IPS-18c (cell line): ENCODE results near the gene SGF29.
A peak's percentile ranks its signal among the peaks of the same experiment; 100 is the strongest.
"Not testable (repeated sequence)": the region's sequence is repeated elsewhere in the genome, so short reads cannot be mapped to it uniquely, and the experiment has no call there.

Source experiments
- H3K4me3 ChIP-seq: 2 replicates; pipeline ENCODE4 v1.7.0; 2013; ENCODE audit warnings: low read depth, mild to moderate bottlenecking, low read length, moderate library complexity; ENCODE audit not compliant: insufficient read depth
- H3K9me3 ChIP-seq: one replicate; pipeline ENCODE4 v1.6.1; 2013; ENCODE audit warnings: mild to moderate bottlenecking, low read length, moderate library complexity; ENCODE audit not compliant: control insufficient read depth, insufficient read depth

SGF29 gene

GRCh38 chr16:28553776-28554633 is at the start of gene SGF29:
TSS of gene SGF29 (plus strand) at chr16:28553920. CDS start at chr16:28581070, 27,150 bp downstream.
- H3K4me3 ChIP-seq = peak within 1 kb of the TSS; percentile 95

GRCh38 chr16:28504707-28505404 is 48.9 kb upstream of the SGF29 start:
- no peaks in the 10 kb centered on the region for H3K9me3 ChIP-seq

More at GRCh38 chr16:28553776-28554633, at the start of gene SGF29:
- H3K9me3 ChIP-seq = no peaks in the 10 kb centered on the region

GRCh38 chr16:28505489-28506137 is 48.1 kb upstream of the SGF29 start:
- Histone ChIP-seq H3K9me3 (no peaks in the 10 kb centered on the region), H3K4me3 (no peak overlapping the region)

More at GRCh38 chr16:28504707-28505404, 48.9 kb upstream of the SGF29 start:
- no peak overlapping the region for H3K4me3 ChIP-seq

- no peaks in the 10 kb centered on the region for H3K9me3 ChIP-seq
- no peak overlapping the region for H3K4me3 ChIP-seq
Measured at GRCh38 chr16:28511031-28511430, 42.7 kb upstream of the SGF29 start.

- no peak overlapping the region for H3K4me3 ChIP-seq
- H3K9me3 ChIP-seq = no peaks in the 10 kb centered on the region
Measured at GRCh38 chr16:28511801-28512789, 41.6 kb upstream of the SGF29 start.

- Histone ChIP-seq H3K9me3 (no peaks in the 10 kb centered on the region), H3K4me3 (no peak overlapping the region)
Measured at GRCh38 chr16:28513484-28514181, 40.1 kb upstream of the SGF29 start.

GRCh38 chr16:28514246-28514645 is 39.5 kb upstream of the SGF29 start:
- H3K4me3 ChIP-seq = no peak overlapping the region
- no peaks in the 10 kb centered on the region for H3K9me3 ChIP-seq

GRCh38 chr16:28520672-28521071 is 33.0 kb upstream of the SGF29 start:
- Histone ChIP-seq H3K9me3 (no peaks in the 10 kb centered on the region), H3K4me3 (no peak overlapping the region)

GRCh38 chr16:28521436-28521835 is 32.3 kb upstream of the SGF29 start:
- Histone ChIP-seq H3K4me3 (no peak overlapping the region), H3K9me3 (no peaks in the 10 kb centered on the region)

- H3K9me3 ChIP-seq = no peaks in the 10 kb centered on the region
- H3K4me3 ChIP-seq = no peak overlapping the region
Measured at GRCh38 chr16:28522792-28523191, 30.9 kb upstream of the SGF29 start.

- Histone ChIP-seq H3K9me3 (no peaks in the 10 kb centered on the region), H3K4me3 (no peak overlapping the region)
Measured at GRCh38 chr16:28524681-28525171, 29.0 kb upstream of the SGF29 start.

- no peak overlapping the region for H3K4me3 ChIP-seq
- H3K9me3 ChIP-seq = no peaks in the 10 kb centered on the region
Measured at GRCh38 chr16:28526201-28527099, 27.3 kb upstream of the SGF29 start.

GRCh38 chr16:28527100-28527785 is 26.5 kb upstream of the SGF29 start:
- not testable (repeated sequence) for H3K9me3 ChIP-seq, H3K4me3 ChIP-seq

GRCh38 chr16:28527985-28528384 is 25.7 kb upstream of the SGF29 start:
- no peaks in the 10 kb centered on the region for H3K9me3 ChIP-seq
- H3K4me3 ChIP-seq = no peak overlapping the region

GRCh38 chr16:28528463-28528867 is 25.3 kb upstream of the SGF29 start:
- Histone ChIP-seq H3K9me3 (no peaks in the 10 kb centered on the region), H3K4me3 (no peak overlapping the region)
